Suprapubic skin (tissue), 4 donors: ENCODE measurements around the gene NELFE.
"Not testable (repeated sequence)": the region's sequence is repeated elsewhere in the genome, so short reads cannot be mapped to it uniquely, and the experiment has no call there.

Experiments used
- POLR2A ChIP-seq, 2 donors: fragments of 450-650 bp; IDR thresholded peaks; one replicate each; pipeline ENCODE4 v1.6.1; 2017; ENCODE audit warnings: antibody characterized with exemption in 2 of 2, mild to moderate bottlenecking in 2 of 2, moderate library complexity in 2 of 2
- POLR2AphosphoS5 ChIP-seq, 3 donors: sonication (generic); formaldehyde crosslinking; IDR thresholded peaks; one replicate each; pipeline ENCODE4 v1.6.1; 2017; ENCODE audit warnings: antibody characterized with exemption in 3 of 3

GRCh38 chr6:31932137-31932536 is 26.6 kb downstream of the NELFE start:
- not testable (repeated sequence) for TF ChIP-seq POLR2AphosphoS5, POLR2A (IDR thresholded peaks at IDR 0.05)
